CD4-positive, alpha-beta T cell treated with Interleukin-4 for 4 hours (primary cell): ENCODE results near the gene AMMECR1L.
"Not testable (repeated sequence)": the region's sequence is repeated elsewhere in the genome, so short reads cannot be mapped to it uniquely, and the experiment has no call there.

ENCODE experiments used
- DNase-seq: peaks from one replicate; pipeline ENCODE4 v3.0.0-alpha.2; 2020

AMMECR1L gene

GRCh38 chr2:127886593-127886935, 808 bp upstream of the AMMECR1L start:
- not testable (repeated sequence) for DNase-seq

- DNase-seq, result peak; percentile 8
Observed at GRCh38 chr2:127884861-127885740, 655 bp downstream of the AMMECR1L start.

GRCh38 chr2:127884436-127884835, 1.3 kb downstream of the AMMECR1L start:
- no peak for DNase-seq

- no peak for DNase-seq
Observed at GRCh38 chr2:127879899-127880298, 5.9 kb downstream of the AMMECR1L start.

- no peak for DNase-seq
Observed at GRCh38 chr2:127877626-127878025, 8.1 kb downstream of the AMMECR1L start.

- no peak for DNase-seq
Observed at GRCh38 chr2:127877136-127877535, 8.6 kb downstream of the AMMECR1L start.

GRCh38 chr2:127874378-127875269, 11.1 kb downstream of the AMMECR1L start:
- DNase-seq, result no peak

- no peak for DNase-seq
Observed at GRCh38 chr2:127873707-127874303, 12.0 kb downstream of the AMMECR1L start.

- no peak for DNase-seq
Observed at GRCh38 chr2:127872354-127872753, 13.4 kb downstream of the AMMECR1L start.

GRCh38 chr2:127865926-127866325, 19.8 kb downstream of the AMMECR1L start:
- DNase-seq, result no peak

GRCh38 chr2:127864877-127865276, 20.9 kb downstream of the AMMECR1L start:
- DNase-seq, result no peak

GRCh38 chr2:127862228-127862627, 23.5 kb downstream of the AMMECR1L start:
- no peak for DNase-seq

- DNase-seq, result no peak
Observed at GRCh38 chr2:127860130-127860529, 25.6 kb downstream of the AMMECR1L start.

- DNase-seq, result peak; percentile 58
Observed at GRCh38 chr2:127859712-127860085, 26.1 kb downstream of the AMMECR1L start.

GRCh38 chr2:127857265-127857808, 28.4 kb downstream of the AMMECR1L start:
- no peak for DNase-seq

GRCh38 chr2:127853671-127854070, 32.1 kb downstream of the AMMECR1L start:
- DNase-seq, result no peak

GRCh38 chr2:127852388-127852787, 33.4 kb downstream of the AMMECR1L start:
- DNase-seq, result no peak

GRCh38 chr2:127847931-127848330, 37.8 kb downstream of the AMMECR1L start:
- DNase-seq, result no peak

GRCh38 chr2:127844973-127845372, 40.8 kb downstream of the AMMECR1L start:
- DNase-seq, result no peak

- DNase-seq, result no peak
Observed at GRCh38 chr2:127843677-127844076, 42.1 kb downstream of the AMMECR1L start.

- no peak for DNase-seq
Observed at GRCh38 chr2:127841466-127842178, 44.1 kb downstream of the AMMECR1L start.

- no peak for DNase-seq
Observed at GRCh38 chr2:127840893-127841292, 44.9 kb downstream of the AMMECR1L start.

- no peak for DNase-seq
Observed at GRCh38 chr2:127834951-127835350, 50.8 kb downstream of the AMMECR1L start.
